ENCODE results near the gene PTPN2.
"Not testable (repeated sequence)": the region's sequence is repeated elsewhere in the genome, so short reads cannot be mapped to it uniquely, and the experiment has no call there.

PTPN2 gene

DNA sequence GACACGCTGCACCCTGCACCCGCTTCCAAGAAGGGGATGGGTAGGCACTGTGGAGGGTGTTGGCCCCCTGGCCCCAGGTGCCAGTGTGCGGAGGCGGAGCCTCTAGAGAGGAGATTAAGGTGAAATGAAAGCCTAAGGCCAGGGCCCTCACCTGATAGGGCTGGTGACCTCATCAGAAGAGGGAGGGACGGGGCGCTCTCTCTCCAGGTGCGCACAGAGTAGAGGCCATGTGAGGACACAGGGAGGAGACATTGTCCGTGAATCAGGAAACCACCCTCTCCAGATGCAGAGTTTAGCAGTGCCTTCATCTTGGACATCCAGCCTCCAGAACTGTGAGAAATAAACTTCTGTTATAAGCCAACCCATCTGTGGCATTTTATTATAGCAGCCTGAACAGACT lies 118.9 kb downstream of the PTPN2 start:
- no peaks in the 10 kb centered on the region for H3K9me3 ChIP-seq (ENCODE audit: control insufficient read depth in 2 of 2, low read length in 2 of 2)
- H3K9ac ChIP-seq (ENCODE audit: low read length in 2 of 2) = no peak overlapping the region
- no peaks in the 10 kb centered on the region for H3K4me1 ChIP-seq (ENCODE audit: control insufficient read depth, insufficient read depth, low read length)
- H3K27me3 ChIP-seq (ENCODE audit: control insufficient read depth in 1 of 2, insufficient read depth in 2 of 2, low read length in 2 of 2) = peaks cover 0 to 2% of the 10 kb centered on the region in 2 donors
- H3K36me3 ChIP-seq (ENCODE audit: control insufficient read depth in 2 of 2, insufficient read depth in 2 of 2, low read length in 2 of 2) = no peaks in the 10 kb centered on the region
- H3K27ac ChIP-seq (ENCODE audit: low read length) = no peak overlapping the region
- no peak overlapping the region for H3K4me3 ChIP-seq (ENCODE audit: low read length in 2 of 2)

- not testable (repeated sequence) for H3K9ac ChIP-seq (ENCODE audit: low read length in 2 of 2); H3K4me3 ChIP-seq (ENCODE audit: low read length in 2 of 2); H3K9me3 ChIP-seq (ENCODE audit: control insufficient read depth in 2 of 2, low read length in 2 of 2); H3K4me1 ChIP-seq (ENCODE audit: control insufficient read depth, insufficient read depth, low read length); H3K27ac ChIP-seq (ENCODE audit: low read length); H3K36me3 ChIP-seq (ENCODE audit: control insufficient read depth in 2 of 2, insufficient read depth in 2 of 2, low read length in 2 of 2); H3K27me3 ChIP-seq (ENCODE audit: control insufficient read depth in 1 of 2, insufficient read depth in 2 of 2, low read length in 2 of 2)
These were observed 125.5 kb downstream of the PTPN2 start for GRCh38 chr18:12758566-12758965.

- H3K36me3 ChIP-seq (ENCODE audit: control insufficient read depth in 2 of 2, insufficient read depth in 2 of 2, low read length in 2 of 2); H3K4me1 ChIP-seq (ENCODE audit: control insufficient read depth, insufficient read depth, low read length); H3K27me3 ChIP-seq (ENCODE audit: control insufficient read depth in 1 of 2, insufficient read depth in 2 of 2, low read length in 2 of 2); H3K4me3 ChIP-seq (ENCODE audit: low read length in 2 of 2); H3K9me3 ChIP-seq (ENCODE audit: control insufficient read depth in 2 of 2, low read length in 2 of 2); H3K9ac ChIP-seq (ENCODE audit: low read length in 2 of 2); H3K27ac ChIP-seq (ENCODE audit: low read length): not testable (repeated sequence)
These were observed 127.3 kb downstream of the PTPN2 start for GRCh38 chr18:12756619-12757239.

- H3K9ac ChIP-seq (ENCODE audit: low read length in 2 of 2); H3K36me3 ChIP-seq (ENCODE audit: control insufficient read depth in 2 of 2, insufficient read depth in 2 of 2, low read length in 2 of 2); H3K4me3 ChIP-seq (ENCODE audit: low read length in 2 of 2); H3K4me1 ChIP-seq (ENCODE audit: control insufficient read depth, insufficient read depth, low read length); H3K27me3 ChIP-seq (ENCODE audit: control insufficient read depth in 1 of 2, insufficient read depth in 2 of 2, low read length in 2 of 2); H3K27ac ChIP-seq (ENCODE audit: low read length); H3K9me3 ChIP-seq (ENCODE audit: control insufficient read depth in 2 of 2, low read length in 2 of 2): not testable (repeated sequence)
These were observed 128.4 kb downstream of the PTPN2 start for GRCh38 chr18:12755606-12756005.

DNA sequence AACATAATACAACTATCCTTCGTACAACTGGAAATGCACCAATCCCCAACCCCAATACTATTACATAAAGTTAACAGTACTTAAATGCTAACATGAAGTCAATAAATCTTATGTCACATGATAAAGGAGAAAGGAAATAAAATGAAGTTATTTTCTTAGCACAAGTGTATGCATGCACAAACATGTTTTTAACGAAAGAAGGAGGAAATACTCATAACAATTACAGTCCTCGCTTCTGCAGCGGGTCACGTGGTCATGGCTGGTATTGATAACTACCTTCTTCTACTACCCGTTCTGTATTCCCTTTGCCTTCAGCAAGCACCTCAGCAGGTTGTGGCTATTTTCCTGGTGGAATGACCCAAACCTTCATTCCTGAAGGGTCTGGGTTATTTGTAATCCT lies 129.5 kb downstream of the PTPN2 start:
- Histone ChIP-seq H3K9me3 (ENCODE audit: control insufficient read depth in 2 of 2, low read length in 2 of 2) (no peaks in the 10 kb centered on the region), H3K4me1 (ENCODE audit: control insufficient read depth, insufficient read depth, low read length) (no peaks in the 10 kb centered on the region), H3K4me3 (ENCODE audit: low read length in 2 of 2) (no peak overlapping the region), H3K36me3 (ENCODE audit: control insufficient read depth in 2 of 2, insufficient read depth in 2 of 2, low read length in 2 of 2) (no peaks in the 10 kb centered on the region), H3K27me3 (ENCODE audit: control insufficient read depth in 1 of 2, insufficient read depth in 2 of 2, low read length in 2 of 2) (no peaks in the 10 kb centered on the region), H3K27ac (ENCODE audit: low read length) (no peak overlapping the region), H3K9ac (ENCODE audit: low read length in 2 of 2) (no peak overlapping the region)

DNA sequence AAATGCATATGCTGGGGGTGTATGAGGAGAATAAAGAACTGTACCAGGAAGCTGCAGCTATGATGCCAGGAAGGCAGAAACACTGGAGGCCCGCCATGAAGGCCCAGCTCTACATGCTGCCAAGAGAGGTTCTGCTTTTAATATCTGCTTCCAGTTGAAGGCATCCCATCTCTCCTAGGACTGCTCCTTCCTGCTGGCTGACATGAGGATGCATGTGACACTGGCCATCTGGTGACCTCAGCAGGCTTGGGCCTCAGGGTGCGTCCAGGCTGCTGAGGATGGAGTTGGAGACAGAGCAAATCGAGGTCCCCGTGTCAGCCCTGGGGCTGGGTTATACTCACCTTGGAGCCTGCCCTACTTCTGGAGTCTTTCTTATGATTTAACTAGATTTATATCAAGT lies 132.1 kb downstream of the PTPN2 start:
- Histone ChIP-seq H3K4me1 (ENCODE audit: control insufficient read depth, insufficient read depth, low read length) (no peaks in the 10 kb centered on the region), H3K27me3 (ENCODE audit: control insufficient read depth in 1 of 2, insufficient read depth in 2 of 2, low read length in 2 of 2) (no peaks in the 10 kb centered on the region), H3K4me3 (ENCODE audit: low read length in 2 of 2) (no peak overlapping the region), H3K27ac (ENCODE audit: low read length) (no peak overlapping the region), H3K9me3 (ENCODE audit: control insufficient read depth in 2 of 2, low read length in 2 of 2) (no peaks in the 10 kb centered on the region), H3K9ac (ENCODE audit: low read length in 2 of 2) (no peak overlapping the region), H3K36me3 (ENCODE audit: control insufficient read depth in 2 of 2, insufficient read depth in 2 of 2, low read length in 2 of 2) (no peaks in the 10 kb centered on the region)

DNA sequence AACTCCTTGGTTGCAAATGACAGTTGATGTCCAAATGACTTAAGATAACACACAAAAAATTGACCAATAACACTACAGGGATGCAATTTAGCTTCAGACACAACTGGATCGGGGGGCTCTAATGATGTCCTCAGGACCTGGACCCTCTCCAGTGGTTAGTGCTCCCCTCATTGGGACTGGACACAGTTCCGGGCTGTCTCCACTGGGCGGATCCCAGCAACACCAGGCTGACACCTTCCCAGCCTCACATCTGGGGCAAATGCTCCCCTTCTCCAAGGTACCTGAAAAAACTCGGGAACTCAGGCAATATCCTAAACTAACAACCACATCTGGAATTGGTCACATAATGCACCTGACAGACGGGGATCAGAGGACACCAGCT lies 132.5 kb downstream of the PTPN2 start:
- Histone ChIP-seq H3K27ac (ENCODE audit: low read length) (no peak overlapping the region), H3K36me3 (ENCODE audit: control insufficient read depth in 2 of 2, insufficient read depth in 2 of 2, low read length in 2 of 2) (no peaks in the 10 kb centered on the region), H3K9me3 (ENCODE audit: control insufficient read depth in 2 of 2, low read length in 2 of 2) (no peaks in the 10 kb centered on the region), H3K9ac (ENCODE audit: low read length in 2 of 2) (no peak overlapping the region), H3K4me3 (ENCODE audit: low read length in 2 of 2) (no peak overlapping the region), H3K4me1 (ENCODE audit: control insufficient read depth, insufficient read depth, low read length) (no peaks in the 10 kb centered on the region), H3K27me3 (ENCODE audit: control insufficient read depth in 1 of 2, insufficient read depth in 2 of 2, low read length in 2 of 2) (no peaks in the 10 kb centered on the region)

- Histone ChIP-seq H3K36me3 (ENCODE audit: control insufficient read depth in 2 of 2, insufficient read depth in 2 of 2, low read length in 2 of 2) (no peaks in the 10 kb centered on the region), H3K9me3 (ENCODE audit: control insufficient read depth in 2 of 2, low read length in 2 of 2) (no peaks in the 10 kb centered on the region), H3K4me3 (ENCODE audit: low read length in 2 of 2) (no peak overlapping the region), H3K27me3 (ENCODE audit: control insufficient read depth in 1 of 2, insufficient read depth in 2 of 2, low read length in 2 of 2) (no peaks in the 10 kb centered on the region), H3K9ac (ENCODE audit: low read length in 2 of 2) (no peak overlapping the region), H3K27ac (ENCODE audit: low read length) (no peak overlapping the region), H3K4me1 (ENCODE audit: control insufficient read depth, insufficient read depth, low read length) (no peaks in the 10 kb centered on the region)
These were observed 133.1 kb downstream of the PTPN2 start for GRCh38 chr18:12750715-12751502.

DNA sequence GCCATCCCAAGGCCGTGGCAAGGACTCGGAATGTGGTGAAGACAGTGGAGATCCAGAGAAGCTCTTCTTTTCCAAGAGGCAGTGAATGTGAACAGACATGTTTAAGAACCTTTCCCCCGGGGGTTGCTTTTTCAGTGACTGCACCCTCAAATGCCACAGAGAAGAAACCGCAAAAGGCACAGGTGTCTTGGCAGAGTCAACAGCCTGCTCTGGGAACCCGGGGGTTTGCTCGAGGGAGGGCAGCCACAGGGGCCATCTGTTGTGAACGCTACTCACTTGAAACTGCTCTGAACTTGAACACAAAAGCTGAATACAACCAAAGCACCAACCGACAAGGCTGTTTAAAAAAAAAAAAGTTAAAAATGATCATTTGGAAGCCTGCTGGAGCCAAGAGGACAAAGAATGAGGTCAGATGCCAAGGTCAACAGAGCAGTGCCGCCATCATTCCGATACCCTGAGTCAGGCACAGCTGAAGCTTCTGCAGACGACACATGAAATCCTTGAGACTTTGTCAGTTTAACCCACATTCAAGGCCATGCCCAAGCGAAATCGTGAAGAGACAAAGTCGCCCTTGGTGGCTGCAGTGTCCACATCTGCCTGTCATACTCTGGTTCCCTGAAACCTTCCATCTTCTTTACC lies 133.8 kb downstream of the PTPN2 start:
- H3K36me3 ChIP-seq (ENCODE audit: control insufficient read depth in 2 of 2, insufficient read depth in 2 of 2, low read length in 2 of 2) = no peaks in the 10 kb centered on the region
- H3K27ac ChIP-seq (ENCODE audit: low read length) = no peak overlapping the region
- H3K4me3 ChIP-seq (ENCODE audit: low read length in 2 of 2) = no peak overlapping the region
- H3K4me1 ChIP-seq (ENCODE audit: control insufficient read depth, insufficient read depth, low read length) = no peaks in the 10 kb centered on the region
- H3K9ac ChIP-seq (ENCODE audit: low read length in 2 of 2) = no peak overlapping the region
- no peaks in the 10 kb centered on the region for H3K27me3 ChIP-seq (ENCODE audit: control insufficient read depth in 1 of 2, insufficient read depth in 2 of 2, low read length in 2 of 2)
- H3K9me3 ChIP-seq (ENCODE audit: control insufficient read depth in 2 of 2, low read length in 2 of 2) = no peaks in the 10 kb centered on the region

DNA sequence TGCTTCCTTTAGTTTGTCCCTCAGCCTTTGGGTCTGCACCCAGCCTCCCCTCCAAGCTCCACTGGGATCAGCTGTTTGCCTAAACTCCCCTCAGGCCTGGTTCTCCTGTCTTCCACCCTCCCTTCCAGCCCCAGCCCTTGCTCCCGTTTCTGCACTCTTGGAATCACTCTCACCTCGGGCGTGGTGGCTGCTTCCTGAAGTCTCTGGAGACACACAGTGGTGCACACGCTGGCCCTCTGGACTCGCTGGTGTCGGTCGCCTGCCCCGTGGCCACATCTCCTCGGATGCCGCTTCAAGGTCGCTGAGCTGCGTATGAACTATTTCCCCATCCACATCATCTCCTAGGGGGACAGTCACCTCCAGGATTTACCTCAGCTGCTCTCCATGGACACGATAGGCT lies 134.9 kb downstream of the PTPN2 start:
- H3K9ac ChIP-seq (ENCODE audit: low read length in 2 of 2) = no peak overlapping the region
- H3K36me3 ChIP-seq (ENCODE audit: control insufficient read depth in 2 of 2, insufficient read depth in 2 of 2, low read length in 2 of 2) = no peaks in the 10 kb centered on the region
- H3K9me3 ChIP-seq (ENCODE audit: control insufficient read depth in 2 of 2, low read length in 2 of 2) = no peaks in the 10 kb centered on the region
- H3K4me3 ChIP-seq (ENCODE audit: low read length in 2 of 2) = no peak overlapping the region
- H3K27me3 ChIP-seq (ENCODE audit: control insufficient read depth in 1 of 2, insufficient read depth in 2 of 2, low read length in 2 of 2) = no peaks in the 10 kb centered on the region
- H3K4me1 ChIP-seq (ENCODE audit: control insufficient read depth, insufficient read depth, low read length) = no peaks in the 10 kb centered on the region
- no peak overlapping the region for H3K27ac ChIP-seq (ENCODE audit: low read length)

GRCh38 chr18:12748671-12749070 lies 135.4 kb downstream of the PTPN2 start:
- Histone ChIP-seq H3K27me3 (ENCODE audit: control insufficient read depth in 1 of 2, insufficient read depth in 2 of 2, low read length in 2 of 2) (no peaks in the 10 kb centered on the region), H3K36me3 (ENCODE audit: control insufficient read depth in 2 of 2, insufficient read depth in 2 of 2, low read length in 2 of 2) (no peaks in the 10 kb centered on the region), H3K9ac (ENCODE audit: low read length in 2 of 2) (no peak overlapping the region), H3K9me3 (ENCODE audit: control insufficient read depth in 2 of 2, low read length in 2 of 2) (no peaks in the 10 kb centered on the region), H3K4me1 (ENCODE audit: control insufficient read depth, insufficient read depth, low read length) (no peaks in the 10 kb centered on the region), H3K4me3 (ENCODE audit: low read length in 2 of 2) (no peak overlapping the region), H3K27ac (ENCODE audit: low read length) (no peak overlapping the region)

All from stomach smooth muscle (tissue), 2 donors.